B cell (primary cell): ENCODE results near the gene PDLIM5. TPM values are rescaled to one million over a fixed set of nuclear protein-coding genes. Genes with fewer than 3 reads are reported as not detected.

ENCODE experiments used
- ATAC-seq: fragments of 200-7000 bp; cut with Tn5 transposase; one replicate; pipeline ENCODE4 v1.10.0; 2021; ENCODE audit warnings: low read depth, mild to moderate bottlenecking, moderate number of reproducible peaks, moderate library complexity
- CTCF ChIA-PET: fragments of 350-600 bp; sonication (Branson Sonifier 250); formaldehyde crosslinking; loops from one replicate; lab custom pipeline; 2021; ENCODE audit warnings: antibody characterized with exemption, inconsistent platforms; lab: Charles Lee
- POLR2A ChIA-PET: fragments of 350-600 bp; sonication (Branson Sonifier 250); formaldehyde crosslinking; loops from one replicate; lab custom pipeline; 2021; ENCODE audit warnings: antibody characterized with exemption; lab: Charles Lee
- DNase-seq: peaks from one replicate; pipeline ENCODE4 v3.0.0; 2013
- H2AFZ ChIP-seq: 2 replicates; pipeline ENCODE4 v1.6.1; 2012; ENCODE audit warnings: mild to moderate bottlenecking, low read depth, low read length; ENCODE audit not compliant: insufficient read depth, poor library complexity, severe bottlenecking
- H3K27ac ChIP-seq, 2 donors: 1 replicate in 1 of 2; 2 replicates in 1 of 2; pipeline ENCODE4 v1.5.1; 2012 to 2013; ENCODE audit warnings: low read length in 2 of 2, mild to moderate bottlenecking in 2 of 2, moderate library complexity in 1 of 2
- H3K27me3 ChIP-seq, 4 experiments: fragments of 200-600 bp in 1 of 4; sonication (generic) in 1 of 4; replicated peaks in 1 of 4; 1 replicate in 2 of 4; 2 replicates in 2 of 4; pipeline versions ENCODE4 v1.6.1 to v1.7.0; 2013 to 2016; ENCODE audit warnings: low read length in 3 of 4, mild to moderate bottlenecking in 2 of 4, mixed read lengths in 1 of 4, moderate library complexity in 1 of 4; ENCODE audit not compliant: insufficient read depth in 4 of 4, control insufficient read depth in 3 of 4; ENCODE audit errors: control extremely low read depth in 1 of 4
- H3K36me3 ChIP-seq, 2 experiments: replicated peaks in 1 of 2; 1 replicate in 1 of 2; 2 replicates in 1 of 2; pipeline versions ENCODE4 v1.6.1 to v1.7.1; 2013; ENCODE audit warnings: low read length in 1 of 2; ENCODE audit not compliant: insufficient read depth in 2 of 2, control insufficient read depth in 1 of 2; ENCODE audit errors: control extremely low read depth in 1 of 2, extremely low read depth in 1 of 2
- H3K4me1 ChIP-seq, 2 donors: fragments of 200-600 bp in 1 of 2; sonication (generic) in 1 of 2; 1 replicate in 1 of 2; 2 replicates in 1 of 2; pipeline versions ENCODE4 v1.5.1 to v1.6.1; 2013 to 2017; ENCODE audit warnings: low read length in 2 of 2; ENCODE audit not compliant: control insufficient read depth in 2 of 2, insufficient read depth in 2 of 2
- H3K4me2 ChIP-seq: replicated peaks from 2 replicates; pipeline ENCODE3; 2012; ENCODE audit warnings: mild to moderate bottlenecking, low read depth, low read length; ENCODE audit not compliant: poor library complexity, severe bottlenecking
- H3K4me3 ChIP-seq, 5 experiments: fragments of 200-600 bp in 1 of 5; sonication (generic) in 1 of 5; 1 replicate in 3 of 5; 2 replicates in 2 of 5; pipeline versions ENCODE4 v1.5.1 to v1.7.0; 2011 to 2016; ENCODE audit warnings: low read length in 4 of 5, mild to moderate bottlenecking in 4 of 5, low read depth in 2 of 5, control low read depth in 1 of 5, moderate library complexity in 1 of 5; ENCODE audit not compliant: insufficient read depth in 1 of 5; ENCODE audit errors: control extremely low read depth in 1 of 5, extremely low read depth in 1 of 5
- H3K79me2 ChIP-seq: fragments of 200-600 bp; sonication (generic); one replicate; pipeline ENCODE4 v1.6.0; 2016; ENCODE audit warnings: low read length; ENCODE audit not compliant: control insufficient read depth, insufficient read depth
- H3K9ac ChIP-seq: fragments of 200-600 bp; sonication (generic); 2 replicates; pipeline ENCODE4 v1.6.1; 2017; ENCODE audit warnings: mild to moderate bottlenecking, low read length, moderate library complexity
- H3K9me3 ChIP-seq, 3 donors: one replicate each; pipeline versions ENCODE4 v1.6.1 to v1.7.1; 2013; ENCODE audit warnings: low read length in 2 of 3; ENCODE audit not compliant: control insufficient read depth in 2 of 3, insufficient read depth in 1 of 3; ENCODE audit errors: control extremely low read depth in 1 of 3
- H4K20me1 ChIP-seq: 2 replicates; pipeline ENCODE4 v1.6.0; 2012; ENCODE audit warnings: mild to moderate bottlenecking, low read length; ENCODE audit not compliant: insufficient read depth, control insufficient read depth, poor library complexity, severe bottlenecking
- H3K27ac Mint-ChIP-seq: one replicate; pipeline ENCODE4 v1.8.0; 2021; ENCODE audit warnings: mixed read lengths
- H3K27me3 Mint-ChIP-seq: one replicate; pipeline ENCODE4 v1.8.0; 2021; ENCODE audit warnings: mixed read lengths
- H3K4me1 Mint-ChIP-seq: one replicate; pipeline ENCODE4 v1.8.0; 2021; ENCODE audit warnings: mixed read lengths
- H3K4me3 Mint-ChIP-seq: one replicate; pipeline ENCODE4 v1.8.0; 2021; ENCODE audit warnings: mixed read lengths
- H3K9me3 Mint-ChIP-seq: one replicate; pipeline ENCODE4 v1.8.0; 2022; ENCODE audit warnings: mixed read lengths; ENCODE audit not compliant: insufficient read depth
- CTCF ChIP-seq: fragments of 200-600 bp; IDR thresholded peaks from one replicate; pipeline ENCODE4 v1.8.0; 2022; ENCODE audit warnings: antibody characterized with exemption, mild to moderate bottlenecking
- EZH2 ChIP-seq: IDR thresholded peaks from 2 replicates; pipeline ENCODE4 v1.6.1; 2012; ENCODE audit warnings: borderline replicate concordance, low read depth, mild to moderate bottlenecking, moderate library complexity, low read length; ENCODE audit not compliant: insufficient read depth, poor library complexity, severe bottlenecking
- WGBS: methylation state at CpG from one replicate; pipeline ENCODE4 v1.1.5; 2013; ENCODE audit warnings: missing lambda C conversion rate; ENCODE audit not compliant: insufficient coverage; 5-methylcytosine and 5-hydroxymethylcytosine counted together
- intact Hi-C: fragments of 100-400 bp; cut with micrococcal nuclease; formaldehyde crosslinking; loops from one replicate; pipeline ENCODE4 v1.10.0; 2022
- polyA plus RNA-seq: library from polyadenylated mRNA; depleted of rRNA; stranded (reverse); fragments of >200 nt; gene quantifications from 2 replicates; pipeline ENCODE4 v1.2.3, GENCODE V29; 2012
- total RNA-seq, 2 donors: library from RNA; stranded (reverse); fragments of 120-200 nt in 1 of 2; gene quantifications; 1 replicate in 1 of 2; 2 replicates in 1 of 2; pipeline versions ENCODE4 v1.2.3 to v1.2.4, GENCODE V29; 2013 to 2022

PDLIM5 gene
- total and polyA plus RNA-seq, 2 donors (not counting 1 experiment from before 2014, with no cell fraction given), result 24.0 to 30.2 TPM

- H3K4me2 ChIP-seq, result no peak overlapping the region
- ChIA-PET CTCF (no interaction called here), POLR2A (no interaction called here)
- Mint-ChIP-seq H3K27ac (no peak overlapping the region), H3K27me3 (peaks cover 5% of the 10 kb centered on the region), H3K9me3 (peaks cover 3% of the 10 kb centered on the region), H3K4me3 (no peak overlapping the region), H3K4me1 (no peaks in the 10 kb centered on the region)
- no peak overlapping the region for H3K4me3 ChIP-seq
- H3K9me3 ChIP-seq, result no peaks in the 10 kb centered on the region
- no peaks in the 10 kb centered on the region for H3K79me2 ChIP-seq
- H3K36me3 ChIP-seq, result no peaks in the 10 kb centered on the region
- H3K27ac ChIP-seq, result no peak overlapping the region
- no peaks in the 10 kb centered on the region for H3K4me1 ChIP-seq
- ATAC-seq (no peak), DNase-seq (no peak)
- H4K20me1 ChIP-seq, result no peaks in the 10 kb centered on the region
- intact Hi-C loops, result no loop called here
- H3K27me3 ChIP-seq, result no peaks in the 10 kb centered on the region
- no CpG with 5 or more reads among the region's 5 CpGs for WGBS
- TF ChIP-seq EZH2 (no peak), CTCF (no peak)
- no peak overlapping the region for H3K9ac ChIP-seq
- H2AFZ ChIP-seq, result no peak overlapping the region
Observed at GRCh38 chr4:94711635-94712034, 259.9 kb downstream of the PDLIM5 start.

- H3K4me3 Mint-ChIP-seq, result no peak overlapping the region
- no CpG with 5 or more reads among the region's 5 CpGs for WGBS
- intact Hi-C loops, result no loop called here
- peaks cover 14% of the 10 kb centered on the region for H3K27me3 Mint-ChIP-seq
- Histone ChIP-seq H3K79me2 (no peaks in the 10 kb centered on the region), H3K4me3 (no peak overlapping the region), H4K20me1 (no peaks in the 10 kb centered on the region), H3K36me3 (no peaks in the 10 kb centered on the region), H2AFZ (no peak overlapping the region), H3K27me3 (no peaks in the 10 kb centered on the region), H3K9me3 (peaks cover 0 to 4% (median 0%) of the 10 kb centered on the region in 3 donors), H3K4me2 (no peak overlapping the region), H3K4me1 (no peaks in the 10 kb centered on the region), H3K9ac (no peak overlapping the region), H3K27ac (no peak overlapping the region)
- DNase-seq (no peak), ATAC-seq (no peak)
- no peaks in the 10 kb centered on the region for H3K9me3 Mint-ChIP-seq
- ChIA-PET POLR2A (no interaction called here), CTCF (no interaction called here)
- H3K27ac Mint-ChIP-seq, result no peak overlapping the region
- H3K4me1 Mint-ChIP-seq, result no peaks in the 10 kb centered on the region
- no peak for TF ChIP-seq EZH2
- no peak for TF ChIP-seq CTCF
Observed at GRCh38 chr4:94714365-94715160, 262.8 kb downstream of the PDLIM5 start.
